D721Med (cell line): ENCODE results near the gene KDM3B.
A peak's percentile ranks its signal among the peaks of the same experiment; 100 is the strongest.

Source experiments
- DNase-seq: peaks from one replicate; pipeline ENCODE4 v3.0.0; 2011; ENCODE audit warnings: low spot score; ENCODE audit not compliant: insufficient read length
- FAIRE-seq: peaks from 2 replicates; lab custom pipeline; 2011; peaks lifted over from hg19 to GRCh38; lab: Jason Lieb, UNC
- CTCF ChIP-seq: IDR thresholded peaks from 2 replicates; pipeline ENCODE4 v1.5.1; 2012; ENCODE audit warnings: mild to moderate bottlenecking, control low read depth; ENCODE audit not compliant: insufficient read depth; ENCODE audit errors: missing control alignments

KDM3B gene

DNA sequence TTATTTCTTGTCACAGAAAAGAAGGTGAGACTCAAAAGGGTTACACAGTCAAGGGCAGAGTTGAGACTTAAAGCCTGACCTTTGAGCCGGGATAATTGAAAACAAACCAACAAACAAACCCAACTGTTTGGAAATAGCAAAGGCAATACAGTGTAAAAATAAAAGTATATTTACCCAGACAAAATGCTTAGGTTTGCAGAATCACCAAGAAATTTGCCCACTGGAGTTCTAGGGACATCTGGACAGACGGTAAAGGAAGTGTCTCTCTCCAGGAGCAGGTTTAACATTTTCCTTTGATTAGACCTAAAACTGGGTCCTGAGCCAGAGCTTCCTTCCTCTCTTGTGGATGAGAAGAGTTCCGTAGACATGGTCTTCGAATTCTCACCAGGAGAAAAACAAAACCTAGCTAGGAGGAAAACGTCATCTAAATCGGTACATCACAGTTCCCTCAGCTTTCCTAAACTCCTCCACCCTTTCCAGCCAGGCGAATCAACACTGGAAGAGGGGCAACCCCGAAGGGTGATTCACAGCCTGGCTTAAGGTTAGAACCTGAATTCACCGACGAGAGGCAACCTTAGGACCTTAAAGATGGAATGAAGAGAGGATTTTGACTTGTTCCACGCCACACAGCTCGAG lies 21.6 kb upstream of the KDM3B start:
- TF ChIP-seq CTCF = no peak
- DNase-seq (no peak), FAIRE-seq (no peak)

DNA sequence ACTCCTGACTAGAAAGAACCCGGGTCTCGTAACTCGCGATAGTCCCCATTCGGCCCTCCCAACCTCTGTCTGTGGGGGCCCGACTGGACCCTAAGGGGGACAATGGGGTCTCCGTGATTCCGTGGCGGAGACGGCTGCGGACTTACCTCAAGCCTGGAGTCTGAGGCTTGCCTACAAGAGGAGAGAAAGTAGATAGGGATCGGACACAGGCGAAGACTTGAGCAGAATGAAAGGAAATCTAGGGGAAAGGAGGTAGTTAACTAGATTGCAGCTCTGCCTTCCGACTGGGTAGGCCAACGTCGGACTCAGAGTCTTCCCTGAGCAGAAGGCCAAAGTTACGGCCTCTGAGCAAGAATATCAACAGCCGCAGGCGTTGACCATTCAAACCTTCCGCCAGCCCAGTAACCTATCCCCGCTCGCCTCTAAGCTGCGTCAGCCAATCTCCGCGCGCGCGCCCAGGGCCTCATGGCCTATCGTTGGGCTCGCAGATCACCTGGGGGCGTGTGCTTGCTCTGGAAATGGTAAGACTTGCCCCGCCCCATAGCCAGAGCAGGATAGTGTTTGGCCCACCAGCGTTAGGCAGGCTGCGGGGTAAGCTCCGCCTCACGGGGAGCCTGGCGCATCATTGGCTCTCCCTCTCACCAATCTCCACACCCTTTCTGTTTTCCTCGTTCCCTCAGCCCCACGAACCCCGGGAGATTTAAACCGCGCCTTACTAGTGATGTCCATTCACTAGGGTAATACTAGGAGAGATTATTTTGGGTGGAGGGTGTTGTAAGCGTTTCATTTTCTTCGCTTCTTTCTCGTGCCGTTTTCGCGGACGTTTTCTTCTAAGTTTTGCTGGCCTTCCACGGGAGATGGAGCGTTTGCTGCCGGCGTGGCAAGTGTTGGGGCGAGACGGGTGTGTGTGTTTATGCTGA lies 20.8 kb upstream of the KDM3B start, which contains the start of gene CDC25C:
CDC25C (minus strand) TSS at position 356 of the 920 bp plus-strand sequence. CDS start 624 bp downstream, outside the sequence.
- TF ChIP-seq CTCF = no peak
- DNase-seq (peak; percentile 86), FAIRE-seq (peak; percentile 51)

- FAIRE-seq (no peak), DNase-seq (no peak)
- no peak for TF ChIP-seq CTCF
These were observed 17.5 kb upstream of the KDM3B start for GRCh38 chr5:138334867-138335447.

- DNase-seq (peak; percentile 40), FAIRE-seq (no peak)
- no peak for TF ChIP-seq CTCF
These were observed 15.4 kb upstream of the KDM3B start for GRCh38 chr5:138336952-138337684.

DNA sequence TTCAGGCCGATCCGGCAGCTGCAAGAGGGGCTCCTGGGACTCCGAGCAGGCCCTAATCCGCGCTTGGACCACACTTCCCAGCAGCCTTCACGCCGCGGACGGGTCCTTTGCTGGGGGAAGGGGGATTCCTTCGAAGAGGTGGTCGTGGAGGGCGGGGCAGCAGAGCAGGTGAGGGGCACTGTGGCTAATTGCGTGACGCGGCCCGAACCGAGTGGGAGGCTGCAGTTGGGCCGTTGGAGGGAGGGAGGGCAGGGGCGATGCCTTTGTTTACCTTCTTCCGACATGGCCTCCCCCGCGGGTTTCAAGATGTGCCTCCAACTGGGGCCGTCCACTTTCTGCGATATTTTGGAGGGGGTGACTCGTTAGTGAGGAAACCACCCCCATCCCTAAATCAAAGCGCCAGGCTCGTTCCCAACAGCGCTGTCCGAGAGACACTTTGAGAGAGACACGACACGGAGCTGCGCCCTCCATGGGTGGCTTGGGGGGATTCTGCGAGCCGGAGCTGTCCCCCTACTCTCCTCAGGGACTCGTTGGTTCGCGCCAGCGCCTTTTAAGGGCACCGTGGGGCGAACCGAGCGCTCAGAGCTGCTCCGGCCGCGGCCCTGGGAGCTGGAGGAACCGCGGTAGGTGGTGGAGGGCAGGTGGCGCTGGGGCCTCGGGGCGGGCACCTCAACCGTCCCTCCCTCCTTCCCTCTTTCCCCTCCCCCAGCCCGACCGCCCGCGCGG lies 14.6 kb upstream of the KDM3B start, which contains the start of gene FAM53C:
FAM53C (plus strand) TSS at position 582 of the 726 bp plus-strand sequence. CDS start 3,070 bp downstream, outside the sequence.
- no peak for FAIRE-seq
- no peak for TF ChIP-seq CTCF
- DNase-seq = peak; percentile 74
